ENCODE results near the gene KRT72.

DNA sequence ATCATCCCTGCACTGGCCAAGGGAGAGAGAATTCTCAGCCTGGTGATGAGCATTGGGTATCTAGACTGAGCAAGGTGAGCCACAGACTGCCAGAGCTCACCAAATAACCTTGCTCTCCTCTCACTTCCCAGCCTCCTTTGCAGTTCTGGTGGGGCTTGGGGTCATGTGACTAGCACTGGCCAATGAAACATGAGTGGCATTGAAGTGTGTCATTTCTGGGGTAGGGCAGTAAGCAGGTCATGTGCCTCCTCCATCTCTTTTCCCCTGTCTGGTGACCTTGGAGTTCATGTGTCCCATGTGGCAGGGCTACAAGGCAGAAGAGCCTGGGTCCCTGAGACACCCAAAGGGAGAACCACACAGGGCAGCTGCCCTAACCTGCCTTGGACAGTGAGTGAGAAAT is 3.6 kb upstream of the KRT72 start:
- TF ChIP-seq ELF4 (IDR thresholded peaks at IDR 0.05) (no peak), TARDBP (IDR thresholded peaks at IDR 0.05) (no peak), ARNT (IDR thresholded peaks at IDR 0.05) (no peak), SP1 (IDR thresholded peaks at IDR 0.05) (no peak), FOXM1 (IDR thresholded peaks at IDR 0.05; ENCODE audit: borderline replicate concordance) (no peak), L3MBTL2 (conservative IDR thresholded peaks at IDR 0.05) (no peak), SUZ12 (IDR thresholded peaks at IDR 0.05) (no peak), NFRKB (IDR thresholded peaks at IDR 0.05) (no peak), BHLHE40 (IDR thresholded peaks at IDR 0.05; ENCODE audit: borderline replicate concordance) (no peak), ZNF384 (IDR thresholded peaks at IDR 0.05) (no peak), LEF1 (IDR thresholded peaks at IDR 0.05; ENCODE audit: borderline replicate concordance) (no peak)
